ENCODE results near the gene KIF16B. TPM values are rescaled to one million over a fixed set of nuclear protein-coding genes. Genes with fewer than 3 reads are reported as not detected.

Gene KIF16B
- total and polyA plus RNA-seq, 2 experiments from 2014 or later: 9.3 to 21.8 TPM

DNA sequence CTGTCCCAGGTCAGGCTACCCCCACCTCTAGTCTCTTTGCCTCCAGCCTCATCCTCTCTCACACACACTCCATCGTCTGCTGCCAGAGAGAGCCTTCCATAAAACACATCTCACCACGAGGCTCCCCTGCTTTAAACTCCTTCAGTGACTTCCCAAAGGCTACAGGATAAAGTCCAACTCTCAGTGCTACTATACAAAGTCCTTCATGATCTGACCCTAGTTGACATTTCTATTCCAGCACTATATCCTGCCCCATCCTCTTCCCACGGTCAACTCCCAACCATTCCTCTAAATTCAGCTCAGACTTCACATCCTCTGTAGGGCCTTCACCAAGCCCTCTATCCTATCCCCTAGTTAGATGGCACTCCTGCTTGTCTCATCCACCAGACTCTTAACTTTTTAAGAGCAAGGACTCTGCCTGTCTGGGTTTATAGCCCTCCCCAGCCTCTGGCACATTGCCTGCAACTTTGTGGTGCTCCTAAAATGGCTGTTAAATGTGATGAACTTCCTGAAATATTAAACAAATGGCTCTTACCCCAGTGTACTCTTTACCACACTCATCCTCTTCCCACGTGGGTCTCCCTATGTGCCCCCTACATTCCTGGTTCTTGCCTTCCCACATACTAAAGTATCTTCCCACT lies 36.1 kb downstream of the KIF16B start:
- Histone ChIP-seq H3K79me2 (peaks cover 20% of the 10 kb centered on the region), H3K27me3 (no peaks in the 10 kb centered on the region), H2AFZ (no peak overlapping the region), H4K20me1 (ENCODE audit: insufficient read depth, poor library complexity, severe bottlenecking) (no peaks in the 10 kb centered on the region), H3K27ac (no peak overlapping the region), H3K9me3 (ENCODE audit: low read depth) (no peaks in the 10 kb centered on the region), H3K4me2 (no peak overlapping the region), H3K9me2 (replicated peaks; ENCODE audit: insufficient read depth) (no peaks in the 10 kb centered on the region), H3K4me1 (ENCODE audit: insufficient read depth) (no peaks in the 10 kb centered on the region), H3K4me3 (no peak overlapping the region), H3K36me3 (replicated peaks; ENCODE audit: insufficient read depth, low read depth) (no peaks in the 10 kb centered on the region)
- WGBS (ENCODE audit: low lambda C conversion rate, missing lambda C conversion rate): 81% methylated on average over 4 of the region's 4 CpGs
- no peak for TF ChIP-seq EZH2phosphoT487 (IDR thresholded peaks at IDR 0.05; ENCODE audit: low read depth, severe bottlenecking, unreplicated experiment)
- TF ChIP-seq EZH2 (IDR thresholded peaks at IDR 0.05; ENCODE audit: borderline replicate concordance): no peak
- no peak for TF ChIP-seq CTCF (IDR thresholded peaks at IDR 0.05; ENCODE audit: poor library complexity)
- DNase-seq (ENCODE audit: low spot score): no peak

GRCh38 chr20:16535277-16535676 lies 38.0 kb downstream of the KIF16B start:
- DNase-seq (ENCODE audit: low spot score): no peak
- H3K9me2 ChIP-seq (replicated peaks; ENCODE audit: insufficient read depth): no peaks in the 10 kb centered on the region
- no peaks in the 10 kb centered on the region for H3K4me1 ChIP-seq (ENCODE audit: insufficient read depth)
- no peaks in the 10 kb centered on the region for H4K20me1 ChIP-seq (ENCODE audit: insufficient read depth, poor library complexity, severe bottlenecking)
- H3K4me3 ChIP-seq: no peak overlapping the region
- TF ChIP-seq EZH2phosphoT487 (IDR thresholded peaks at IDR 0.05; ENCODE audit: low read depth, severe bottlenecking, unreplicated experiment): no peak
- TF ChIP-seq EZH2 (IDR thresholded peaks at IDR 0.05; ENCODE audit: borderline replicate concordance): no peak
- TF ChIP-seq CTCF (IDR thresholded peaks at IDR 0.05; ENCODE audit: poor library complexity): no peak
- no peak overlapping the region for H3K4me2 ChIP-seq
- H3K27me3 ChIP-seq: no peaks in the 10 kb centered on the region
- H3K27ac ChIP-seq: no peak overlapping the region
- H3K9me3 ChIP-seq (ENCODE audit: low read depth): no peaks in the 10 kb centered on the region
- no peaks in the 10 kb centered on the region for H3K36me3 ChIP-seq (replicated peaks; ENCODE audit: insufficient read depth, low read depth)
- peaks cover 24% of the 10 kb centered on the region for H3K79me2 ChIP-seq
- no peak overlapping the region for H2AFZ ChIP-seq
- WGBS (ENCODE audit: low lambda C conversion rate, missing lambda C conversion rate): 92% methylated on average over 2 of the region's 2 CpGs

DNA sequence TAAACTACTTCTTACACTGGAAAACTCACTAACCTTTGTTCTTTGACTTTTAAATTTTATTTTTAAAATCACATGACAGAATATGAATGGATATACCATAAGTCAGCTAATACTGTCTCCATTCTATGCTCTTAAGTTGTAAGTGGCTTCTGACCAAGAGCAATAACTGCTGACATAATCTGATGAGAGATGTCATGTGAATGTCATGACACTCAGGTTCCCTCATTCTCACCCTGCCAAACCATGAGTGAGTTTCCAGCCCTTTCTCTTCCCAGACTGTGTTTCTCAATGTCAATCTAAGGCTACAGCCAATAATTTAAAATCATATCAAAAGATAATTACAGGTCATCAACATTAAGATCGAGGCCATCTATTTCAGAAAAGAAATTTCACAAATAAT lies 39.7 kb downstream of the KIF16B start:
- H3K4me3 ChIP-seq: no peak overlapping the region
- no peak overlapping the region for H3K4me2 ChIP-seq
- peaks cover 24% of the 10 kb centered on the region for H3K79me2 ChIP-seq
- 97% methylated on average over 1 of the region's 1 CpG for WGBS (ENCODE audit: low lambda C conversion rate, missing lambda C conversion rate)
- no peak overlapping the region for H3K27ac ChIP-seq
- no peaks in the 10 kb centered on the region for H3K36me3 ChIP-seq (replicated peaks; ENCODE audit: insufficient read depth, low read depth)
- H3K27me3 ChIP-seq: no peaks in the 10 kb centered on the region
- H3K9me3 ChIP-seq (ENCODE audit: low read depth): no peaks in the 10 kb centered on the region
- H3K4me1 ChIP-seq (ENCODE audit: insufficient read depth): peaks cover 9% of the 10 kb centered on the region
- H3K9me2 ChIP-seq (replicated peaks; ENCODE audit: insufficient read depth): no peaks in the 10 kb centered on the region
- H4K20me1 ChIP-seq (ENCODE audit: insufficient read depth, poor library complexity, severe bottlenecking): no peaks in the 10 kb centered on the region
- TF ChIP-seq EZH2 (IDR thresholded peaks at IDR 0.05; ENCODE audit: borderline replicate concordance): no peak
- no peak for TF ChIP-seq CTCF (IDR thresholded peaks at IDR 0.05; ENCODE audit: poor library complexity)
- no peak for TF ChIP-seq EZH2phosphoT487 (IDR thresholded peaks at IDR 0.05; ENCODE audit: low read depth, severe bottlenecking, unreplicated experiment)
- no peak for DNase-seq (ENCODE audit: low spot score)
- H2AFZ ChIP-seq: no peak overlapping the region

Data from hepatocyte (in vitro differentiated cells).